Vagina (tissue), 2 donors: ENCODE measurements around the gene SLC6A15.

ENCODE experiments used
- POLR2AphosphoS5 ChIP-seq, 2 donors: sonication (generic); formaldehyde crosslinking; IDR thresholded peaks; one replicate each; pipeline ENCODE4 v1.9.0; 2017; ENCODE audit warnings: antibody characterized with exemption in 2 of 2, mild to moderate bottlenecking in 2 of 2, low read depth in 1 of 2; ENCODE audit not compliant: insufficient read depth in 1 of 2
- TF ChIP-seq, protein P1 (sequence below), 3 experiments: fragments of 450-650 bp in 2 of 3; fragments of 200-600 bp in 1 of 3; sonication (generic) in 1 of 3; IDR thresholded peaks; one replicate each; pipeline ENCODE4 v1.5.1; 2017 to 2019; ENCODE audit warnings: antibody characterized with exemption in 3 of 3, mild to moderate bottlenecking in 2 of 3, moderate library complexity in 2 of 3

DNA sequence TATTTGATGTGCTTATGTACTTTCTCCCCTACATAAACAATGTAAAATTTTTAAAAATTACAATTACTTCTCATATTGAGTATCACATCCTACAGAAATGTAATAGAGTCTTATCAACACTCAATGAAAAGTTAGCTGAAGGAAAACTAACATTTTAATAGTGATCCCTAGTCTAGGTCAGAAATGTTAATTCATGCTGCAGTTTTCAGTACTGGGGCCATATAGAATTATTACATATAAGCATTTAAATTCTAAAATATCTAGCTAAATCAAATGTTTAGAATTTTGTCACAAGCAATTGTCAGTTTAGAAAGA lies 37.8 kb downstream of the SLC6A15 start:
- TF ChIP-seq, protein P1, sequence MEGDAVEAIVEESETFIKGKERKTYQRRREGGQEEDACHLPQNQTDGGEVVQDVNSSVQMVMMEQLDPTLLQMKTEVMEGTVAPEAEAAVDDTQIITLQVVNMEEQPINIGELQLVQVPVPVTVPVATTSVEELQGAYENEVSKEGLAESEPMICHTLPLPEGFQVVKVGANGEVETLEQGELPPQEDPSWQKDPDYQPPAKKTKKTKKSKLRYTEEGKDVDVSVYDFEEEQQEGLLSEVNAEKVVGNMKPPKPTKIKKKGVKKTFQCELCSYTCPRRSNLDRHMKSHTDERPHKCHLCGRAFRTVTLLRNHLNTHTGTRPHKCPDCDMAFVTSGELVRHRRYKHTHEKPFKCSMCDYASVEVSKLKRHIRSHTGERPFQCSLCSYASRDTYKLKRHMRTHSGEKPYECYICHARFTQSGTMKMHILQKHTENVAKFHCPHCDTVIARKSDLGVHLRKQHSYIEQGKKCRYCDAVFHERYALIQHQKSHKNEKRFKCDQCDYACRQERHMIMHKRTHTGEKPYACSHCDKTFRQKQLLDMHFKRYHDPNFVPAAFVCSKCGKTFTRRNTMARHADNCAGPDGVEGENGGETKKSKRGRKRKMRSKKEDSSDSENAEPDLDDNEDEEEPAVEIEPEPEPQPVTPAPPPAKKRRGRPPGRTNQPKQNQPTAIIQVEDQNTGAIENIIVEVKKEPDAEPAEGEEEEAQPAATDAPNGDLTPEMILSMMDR (IDR thresholded peaks at IDR 0.05), result peak in 1 of 3 experiments; percentile 13
- TF ChIP-seq POLR2AphosphoS5 (IDR thresholded peaks at IDR 0.05; ENCODE audit: insufficient read depth in 1 of 2, low read depth in 1 of 2), result no peak
